ENCODE data around the gene CLEC16A.
"Not testable (repeated sequence)": the region's sequence is repeated elsewhere in the genome, so short reads cannot be mapped to it uniquely, and the experiment has no call there.

DNA sequence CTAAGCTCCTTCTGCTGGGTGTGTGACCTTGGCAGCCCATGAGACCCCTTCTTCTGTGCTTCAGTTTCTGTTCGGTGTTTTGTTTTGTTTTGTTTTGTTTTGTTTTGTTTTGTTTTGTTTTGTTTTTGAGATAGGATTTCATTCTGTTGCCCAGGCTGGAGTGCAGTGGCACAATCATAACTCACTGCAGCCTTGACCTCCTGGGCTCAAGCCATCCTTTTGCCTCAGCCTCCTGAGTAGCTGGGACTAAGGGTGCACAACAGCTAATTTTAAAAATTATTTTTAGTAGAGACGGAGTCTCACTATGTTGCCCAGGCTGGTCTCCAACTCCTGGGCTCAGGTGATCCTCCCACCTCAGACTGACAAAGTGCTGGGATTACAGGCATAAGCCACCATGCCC is 276.1 kb downstream of the CLEC16A start:
- TF ChIP-seq TAF1, POLR2A, POLR2AphosphoS5, POU2F2, SPI1 (IDR thresholded peaks at IDR 0.05; ENCODE audit: low read depth, low read length): not testable (repeated sequence)

Data from GM12891 (cell line).